ENCODE data around the gene MRPL10.

GRCh38 chr17:47873200-47874090 is 42.1 kb upstream of the MRPL10 start:
- TF ChIP-seq, protein P1, sequence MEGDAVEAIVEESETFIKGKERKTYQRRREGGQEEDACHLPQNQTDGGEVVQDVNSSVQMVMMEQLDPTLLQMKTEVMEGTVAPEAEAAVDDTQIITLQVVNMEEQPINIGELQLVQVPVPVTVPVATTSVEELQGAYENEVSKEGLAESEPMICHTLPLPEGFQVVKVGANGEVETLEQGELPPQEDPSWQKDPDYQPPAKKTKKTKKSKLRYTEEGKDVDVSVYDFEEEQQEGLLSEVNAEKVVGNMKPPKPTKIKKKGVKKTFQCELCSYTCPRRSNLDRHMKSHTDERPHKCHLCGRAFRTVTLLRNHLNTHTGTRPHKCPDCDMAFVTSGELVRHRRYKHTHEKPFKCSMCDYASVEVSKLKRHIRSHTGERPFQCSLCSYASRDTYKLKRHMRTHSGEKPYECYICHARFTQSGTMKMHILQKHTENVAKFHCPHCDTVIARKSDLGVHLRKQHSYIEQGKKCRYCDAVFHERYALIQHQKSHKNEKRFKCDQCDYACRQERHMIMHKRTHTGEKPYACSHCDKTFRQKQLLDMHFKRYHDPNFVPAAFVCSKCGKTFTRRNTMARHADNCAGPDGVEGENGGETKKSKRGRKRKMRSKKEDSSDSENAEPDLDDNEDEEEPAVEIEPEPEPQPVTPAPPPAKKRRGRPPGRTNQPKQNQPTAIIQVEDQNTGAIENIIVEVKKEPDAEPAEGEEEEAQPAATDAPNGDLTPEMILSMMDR (IDR thresholded peaks at IDR 0.05 in 8 of 11, conservative IDR thresholded peaks at IDR 0.05 in 3 of 11): no peak
- TF ChIP-seq POLR2A (IDR thresholded peaks at IDR 0.05): no peak
